OCI-LY1 (cell line): ENCODE data around the gene DCLK1.

Experiments
- CTCF ChIP-seq: fragments of 200-600 bp; sonication (generic), shearing (Covaris generic); IDR thresholded peaks from 2 replicates; pipeline ENCODE4 v1.5.1; 2017; ENCODE audit warnings: mild to moderate bottlenecking, antibody characterized with exemption, low read length, moderate library complexity, mixed read lengths
- EZH2 ChIP-seq: fragments of 200-600 bp; sonication (generic), shearing (Covaris generic); IDR thresholded peaks from 2 replicates; pipeline ENCODE4 v1.8.0; 2017; ENCODE audit warnings: borderline replicate concordance, mixed run types, mild to moderate bottlenecking, antibody characterized with exemption, low read length, moderate library complexity, mixed read lengths

GRCh38 chr13:35888457-35888883, 242.7 kb downstream of the DCLK1 start:
- TF ChIP-seq CTCF (no peak), EZH2 (no peak)
